HG03060 (cell line): ENCODE measurements around the gene SLC35D2.

Experiments
- ATAC-seq: cut with Tn5 transposase; IDR thresholded peaks from one replicate; pipeline ENCODE4 v1.9.1; 2021; ENCODE audit warnings: low read depth, moderate number of reproducible peaks; ENCODE audit not compliant: unreplicated experiment

SLC35D2 gene

DNA sequence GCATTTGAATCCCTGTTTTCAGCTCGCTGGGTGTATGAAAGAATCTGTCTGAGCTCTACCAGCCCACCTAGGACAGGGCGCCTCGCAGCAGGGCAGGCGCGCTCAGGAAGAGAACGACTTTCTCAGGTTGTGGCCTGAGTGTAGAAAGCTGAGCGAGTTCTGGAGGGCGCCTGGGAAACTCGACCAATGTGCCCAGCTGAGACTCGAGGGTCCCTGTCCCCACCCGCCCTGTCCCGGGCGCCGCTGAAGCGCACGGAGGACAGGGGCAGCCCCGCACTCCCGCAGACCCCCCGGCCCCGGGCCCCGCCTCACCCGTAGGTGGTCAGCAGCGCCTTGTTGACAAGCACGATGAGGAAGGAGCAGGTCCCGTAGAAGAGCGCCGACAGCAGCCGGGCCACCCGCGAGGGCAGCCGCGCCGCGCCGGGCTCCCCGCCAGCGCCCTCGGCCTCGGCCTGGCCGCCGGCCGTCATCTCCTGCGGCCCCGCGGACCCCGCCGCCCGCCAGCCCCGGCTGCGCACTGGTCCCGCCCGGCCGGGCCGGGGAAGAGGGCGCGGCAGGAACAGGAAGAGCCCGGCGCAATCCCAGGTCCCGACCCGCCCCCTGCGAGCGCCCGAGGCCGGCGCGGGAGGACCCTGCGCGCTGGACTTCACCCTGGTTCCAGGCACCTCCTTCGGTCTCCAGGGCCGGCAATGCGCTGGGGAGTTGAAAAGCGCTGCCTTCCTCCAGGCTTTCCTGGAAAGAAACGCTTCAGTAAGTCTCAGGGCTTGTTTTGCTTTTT is at the start of gene SLC35D2:
SLC35D2 (minus strand) TSS at position 547 of the 778 bp plus-strand sequence; CDS start at position 470, 77 bp downstream.
- no peak for ATAC-seq

DNA sequence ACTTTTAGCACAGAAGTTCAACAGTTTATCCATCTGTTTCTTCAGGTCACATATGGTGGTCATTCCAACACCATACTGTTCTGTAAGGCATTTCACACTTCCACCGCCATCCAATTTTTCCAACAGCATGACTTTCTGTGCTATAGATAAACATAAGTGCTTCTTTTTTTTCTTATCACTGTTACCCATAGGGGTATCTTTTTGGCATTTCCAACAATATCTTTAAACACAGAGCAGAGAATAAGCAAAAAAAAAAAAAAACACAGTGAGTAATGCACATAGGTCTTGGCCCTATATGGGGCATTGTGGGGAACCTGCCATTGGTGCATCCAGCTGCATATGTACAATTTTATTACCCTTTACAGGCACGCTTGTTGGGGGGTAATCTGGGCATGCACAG is 46.9 kb upstream of the SLC35D2 start:
- ATAC-seq: no peak

DNA sequence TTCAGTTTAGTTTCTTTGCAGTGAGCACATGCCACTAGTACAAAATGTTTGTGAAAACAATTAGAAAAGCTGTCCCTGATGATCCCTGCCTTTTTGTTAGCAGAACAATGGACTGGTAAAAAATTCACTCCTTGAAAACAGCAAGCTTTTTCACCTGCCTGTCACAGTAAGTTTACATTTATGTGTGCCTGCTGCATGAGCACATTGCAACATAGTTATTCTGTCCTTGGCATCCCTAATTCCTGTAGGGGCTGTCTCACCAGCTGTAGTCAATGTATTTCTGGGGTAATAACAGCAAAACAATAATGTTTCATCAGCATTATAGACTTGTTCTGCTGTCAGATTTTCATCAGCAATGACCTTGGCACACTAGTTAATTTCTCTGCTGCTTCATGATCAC is 46.2 kb upstream of the SLC35D2 start:
- ATAC-seq: no peak

DNA sequence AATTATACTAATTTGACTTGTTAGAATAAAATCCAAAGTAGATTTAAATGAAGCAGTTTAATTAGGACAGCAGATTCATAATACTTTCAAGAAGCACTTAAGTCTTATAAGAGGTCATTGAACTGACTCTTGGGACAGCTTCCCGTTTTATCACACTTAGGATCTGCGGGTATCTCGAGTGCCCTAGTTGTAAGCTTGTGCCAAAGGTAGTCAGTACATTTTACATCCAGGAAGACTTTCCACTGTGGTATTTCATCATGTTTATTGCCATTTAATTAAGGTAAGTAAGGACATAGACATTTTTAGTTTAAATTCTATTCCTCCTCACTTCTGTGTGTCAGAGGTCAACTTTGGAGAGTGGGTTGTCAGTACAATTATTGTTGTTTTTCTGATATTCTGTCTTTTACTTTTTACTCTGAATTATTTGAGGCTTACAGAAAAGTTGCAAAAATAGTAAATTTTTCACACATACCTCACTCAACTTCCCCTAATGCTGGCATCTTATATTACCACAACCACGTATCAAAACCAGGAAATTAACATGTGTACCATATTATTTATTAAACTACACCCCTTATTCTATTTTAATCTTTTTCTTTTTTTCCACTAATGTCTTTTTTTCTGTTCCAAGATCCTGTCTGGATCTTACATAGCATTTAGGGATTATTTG is 42.1 kb upstream of the SLC35D2 start:
- no peak for ATAC-seq

DNA sequence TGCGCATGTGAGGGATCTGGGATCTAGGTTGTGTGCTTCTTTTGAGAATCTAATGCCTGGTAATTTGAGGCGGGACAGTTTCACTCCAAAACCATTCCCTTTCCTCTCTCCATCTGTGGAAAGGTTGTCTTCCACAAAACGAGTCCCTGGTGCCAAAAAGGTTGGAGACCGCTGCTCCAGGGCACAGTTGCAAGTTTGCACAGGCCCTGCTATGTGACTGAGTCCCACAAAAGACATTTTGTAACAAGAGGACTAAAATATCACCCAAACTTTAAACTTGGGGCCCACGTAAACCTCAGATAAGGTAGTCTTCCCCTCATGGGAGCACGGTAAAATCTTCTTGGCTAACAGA is 40.5 kb upstream of the SLC35D2 start:
- no peak for ATAC-seq

DNA sequence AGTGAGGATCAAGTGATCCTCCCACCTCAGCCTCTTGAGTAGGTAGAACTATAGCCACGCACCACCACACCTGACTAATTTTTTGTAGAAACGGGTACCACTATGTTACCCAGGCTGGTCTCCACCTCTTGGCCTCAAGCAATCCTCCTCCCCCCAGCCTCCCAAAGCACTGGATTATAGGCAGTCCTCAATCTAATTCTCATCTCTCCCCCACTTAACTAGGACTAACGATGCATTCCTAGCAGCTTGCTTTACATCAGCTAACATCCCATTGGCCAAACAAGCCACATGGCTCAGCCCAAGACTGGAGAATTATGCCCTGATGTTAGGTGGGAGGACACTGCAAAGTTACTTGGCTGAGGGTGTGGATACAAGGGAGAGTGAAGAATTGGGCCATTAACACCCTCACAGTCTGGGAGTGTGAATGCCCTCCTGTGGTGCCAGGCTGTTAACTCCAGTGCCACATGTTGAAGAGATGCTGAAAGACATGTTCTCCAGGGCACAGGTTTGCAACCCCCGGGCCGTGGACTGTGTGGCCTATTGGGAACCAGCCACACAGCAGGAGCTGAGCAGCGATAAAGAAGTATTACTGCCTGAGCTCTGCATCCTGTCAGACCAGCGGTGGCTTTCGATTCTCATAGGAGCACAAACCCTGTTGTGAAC is 39.9 kb upstream of the SLC35D2 start:
- no peak for ATAC-seq

DNA sequence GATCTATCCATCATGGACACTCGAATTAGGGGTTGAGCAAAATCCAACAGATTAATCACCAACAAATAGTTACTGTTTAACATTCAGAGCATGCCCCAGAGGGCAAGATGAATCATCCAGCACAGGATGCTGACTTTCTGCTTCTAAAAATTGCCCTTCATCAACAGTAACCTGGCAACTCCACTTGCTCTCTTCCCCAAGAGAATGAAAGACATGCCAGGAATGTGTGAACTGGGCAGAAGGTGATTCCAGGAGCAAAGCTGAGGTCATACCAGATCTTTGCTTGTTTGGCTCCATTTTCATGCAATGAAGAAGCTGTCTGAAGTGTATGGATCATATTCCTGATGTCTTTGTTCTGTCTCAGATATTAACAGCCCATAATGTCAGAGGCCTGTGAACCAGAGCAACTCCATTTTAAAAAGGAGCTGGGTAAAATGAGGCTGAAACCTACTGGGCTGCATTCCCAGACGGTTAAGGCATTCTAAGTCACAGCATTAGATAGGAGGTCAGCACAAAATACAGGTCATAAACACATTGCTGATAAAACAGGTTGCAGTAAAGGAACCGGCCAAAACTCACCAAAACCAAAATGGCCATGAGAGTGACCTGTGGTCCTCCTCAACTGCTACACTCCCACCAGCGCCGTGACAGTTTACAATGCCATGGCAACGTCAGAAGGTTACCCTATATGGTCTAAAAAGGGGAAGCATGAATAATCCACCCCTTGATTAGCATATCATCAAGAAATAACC is 37.1 kb upstream of the SLC35D2 start:
- ATAC-seq: no peak

DNA sequence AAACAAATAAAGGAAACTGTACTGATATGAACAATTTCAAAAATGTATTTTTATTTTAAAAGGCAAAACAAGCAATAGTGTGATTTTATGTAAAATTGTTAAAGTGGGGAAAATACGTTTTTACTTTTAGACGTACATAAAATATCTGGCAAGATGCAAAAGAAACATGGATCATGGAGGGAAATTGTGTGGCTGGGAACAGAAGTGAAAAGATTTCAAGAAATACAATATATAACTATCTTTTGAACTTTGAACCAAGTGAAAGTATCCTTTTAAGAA is 36.1 kb upstream of the SLC35D2 start:
- ATAC-seq: no peak

DNA sequence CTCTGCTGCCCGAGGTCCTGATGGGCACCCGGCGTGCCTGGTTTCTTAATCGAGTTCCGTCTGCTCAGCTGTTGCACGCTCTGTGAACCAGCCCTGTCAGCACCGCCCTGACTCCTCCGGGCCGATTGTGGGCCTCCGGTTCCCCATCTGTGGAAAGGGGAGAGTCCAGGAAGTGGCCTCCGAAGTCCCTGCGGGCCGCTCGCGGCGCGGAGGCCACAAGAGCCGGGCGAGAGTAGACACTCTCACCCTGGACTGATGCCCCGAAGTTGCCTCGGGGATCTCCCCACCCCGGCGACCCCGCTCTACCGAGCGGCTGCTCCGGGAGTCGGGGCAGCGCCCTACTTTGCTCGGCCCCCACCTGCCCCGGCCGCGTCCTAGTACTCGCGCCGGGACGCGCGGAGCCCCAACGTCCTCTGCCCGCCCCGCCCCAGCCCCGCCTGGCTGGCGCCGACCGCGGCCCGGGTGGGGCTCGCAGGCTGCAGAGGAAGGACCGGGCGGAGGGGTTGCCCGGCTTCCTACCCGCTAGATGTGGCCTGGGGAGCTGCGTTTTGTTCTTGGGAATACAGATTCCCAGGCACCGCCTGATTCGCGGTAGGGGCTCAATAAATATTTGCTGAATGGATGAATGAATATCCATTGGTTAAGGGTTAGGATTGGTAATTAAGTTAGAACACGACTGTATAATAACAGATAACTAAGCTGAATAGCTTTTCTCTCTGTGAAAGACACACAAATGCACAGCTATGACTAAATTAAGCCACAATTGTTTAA is 35.6 kb upstream of the SLC35D2 start:
- ATAC-seq: peak; percentile 11

DNA sequence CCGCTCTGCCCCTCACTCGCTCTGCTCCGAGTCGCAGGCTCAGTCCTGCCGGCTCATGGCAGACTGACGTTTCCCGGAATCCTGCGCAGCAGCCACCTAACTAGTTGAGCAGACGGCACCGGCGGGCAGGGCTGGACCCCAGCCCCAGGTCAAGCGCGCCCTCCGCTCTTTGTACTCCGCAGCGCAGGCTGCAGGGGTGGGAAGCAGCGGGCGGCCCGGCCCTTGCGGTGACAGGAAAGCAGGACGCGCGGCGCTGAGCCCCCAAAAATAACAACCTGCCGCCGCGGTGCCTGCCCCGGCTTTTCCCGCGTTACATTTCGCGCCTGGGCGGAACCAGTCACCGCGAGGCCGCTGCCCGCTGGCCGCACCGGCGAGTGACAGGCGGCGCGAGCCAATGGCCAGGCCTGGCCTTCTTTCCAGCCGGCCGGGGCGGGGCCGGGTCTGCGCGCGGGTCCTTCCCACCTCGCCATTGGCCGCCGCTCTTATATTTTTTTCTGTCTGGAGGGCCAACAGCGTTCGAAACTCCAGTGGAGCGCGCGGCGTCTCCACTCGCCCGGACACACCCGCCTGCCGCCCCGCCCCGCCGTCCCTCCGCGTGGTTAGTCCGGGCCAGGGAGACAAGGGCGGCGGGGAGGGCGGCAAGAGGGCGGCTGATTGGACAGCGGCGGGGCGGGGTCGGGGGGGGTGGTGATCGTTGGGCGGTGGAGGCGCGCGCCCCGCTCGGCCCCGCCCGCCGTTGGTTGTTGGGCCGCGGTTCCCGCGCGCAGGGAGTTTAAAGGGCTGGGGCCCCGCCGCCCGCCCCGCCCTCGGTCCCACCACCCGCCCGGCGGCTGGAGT is 34.8 kb upstream of the SLC35D2 start, which contains the start of gene ZNF367:
ZNF367 (minus strand) TSS at position 288 of the 837 bp plus-strand sequence. CDS start 338 bp downstream, outside the sequence.
- ATAC-seq: peak; percentile 34

DNA sequence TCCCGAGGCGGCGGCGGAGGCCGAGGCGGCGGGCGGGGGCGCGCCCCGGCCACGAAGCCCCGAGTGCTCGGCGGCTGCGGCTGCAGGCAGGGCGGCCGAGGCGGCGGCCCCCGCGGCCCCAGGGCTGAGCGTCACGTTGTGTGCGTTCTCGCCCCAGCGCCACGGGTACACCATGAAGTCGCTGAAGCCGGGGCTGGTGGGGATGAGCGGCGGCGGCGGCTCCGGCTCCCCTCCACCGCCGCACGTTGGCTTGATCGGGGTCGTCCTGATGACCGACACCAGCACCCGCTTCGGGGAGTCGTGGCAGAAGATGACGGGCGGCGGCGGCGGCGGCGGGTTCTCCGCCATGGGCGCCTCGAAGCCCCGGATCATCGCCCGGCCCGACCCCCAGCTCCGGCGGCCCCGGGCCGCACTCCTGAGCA is 34.2 kb upstream of the SLC35D2 start:
- ATAC-seq: no peak

DNA sequence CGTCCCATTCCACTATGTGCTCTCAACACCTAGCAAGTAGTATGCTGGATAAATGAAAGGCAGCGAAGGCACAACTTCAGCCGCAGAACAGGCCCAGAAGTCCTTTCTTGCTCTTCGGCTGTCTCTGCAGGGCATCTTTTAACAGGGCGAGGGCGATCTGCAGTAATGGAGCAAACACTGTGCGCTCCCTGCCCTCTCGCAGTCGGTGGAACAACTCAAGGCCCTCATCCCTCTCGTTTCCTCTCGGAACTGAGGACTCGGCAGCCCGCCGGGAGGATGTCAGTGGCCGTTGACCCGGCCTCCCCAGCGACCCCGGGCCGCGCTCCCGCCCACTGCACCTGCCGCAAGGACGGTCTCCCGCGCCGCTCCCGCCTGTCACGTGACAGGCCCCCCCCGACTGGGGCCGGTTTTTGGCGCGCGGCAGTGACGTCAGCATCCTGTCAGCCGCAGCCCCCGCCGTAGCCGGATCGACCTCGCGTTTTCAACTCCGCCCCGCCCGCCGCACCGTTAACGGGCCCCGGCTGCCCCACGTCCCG is 33.6 kb upstream of the SLC35D2 start:
- ATAC-seq: no peak

DNA sequence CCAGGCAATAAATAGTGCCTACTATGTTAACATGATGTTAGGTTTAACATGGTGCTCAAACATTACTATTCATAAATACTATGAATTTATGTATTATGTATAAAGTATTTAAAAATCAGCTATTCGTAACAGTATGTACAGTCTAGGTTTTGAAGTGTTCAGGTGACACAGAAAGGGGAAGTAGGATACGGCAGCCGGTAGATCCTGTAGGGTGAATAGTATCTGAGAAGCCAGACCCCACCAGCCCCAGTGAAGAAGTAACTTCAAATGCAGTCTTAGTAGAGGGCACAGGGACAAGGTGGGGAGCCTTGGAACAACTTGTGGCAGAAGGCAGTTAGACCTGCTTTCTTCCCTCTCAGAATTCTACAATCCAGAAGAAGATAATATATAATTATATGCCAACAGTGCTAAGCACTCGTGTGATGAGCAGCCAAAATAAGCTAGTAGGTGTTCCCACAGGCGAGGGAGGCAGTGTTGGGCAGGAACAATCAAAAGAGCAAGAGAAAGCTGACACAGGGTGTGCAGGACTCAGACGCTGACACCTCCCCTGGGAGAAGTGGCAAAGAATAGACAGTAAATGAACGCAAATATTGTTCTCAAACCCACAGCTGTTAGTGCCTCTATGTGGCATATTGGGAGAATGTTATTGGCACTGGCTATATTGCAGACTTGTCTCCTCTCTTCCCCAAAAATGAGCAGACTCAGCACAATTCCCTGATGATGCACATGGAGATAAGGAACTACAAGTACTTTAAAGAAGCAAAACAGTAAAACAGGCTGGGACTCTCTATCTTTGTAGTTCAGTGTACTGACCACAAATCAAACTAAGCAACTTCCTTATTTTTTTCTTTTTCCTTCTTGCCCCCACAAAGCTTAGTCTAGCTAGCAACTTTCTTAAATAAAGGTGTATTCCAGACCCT is 30.1 kb upstream of the SLC35D2 start:
- ATAC-seq: no peak

DNA sequence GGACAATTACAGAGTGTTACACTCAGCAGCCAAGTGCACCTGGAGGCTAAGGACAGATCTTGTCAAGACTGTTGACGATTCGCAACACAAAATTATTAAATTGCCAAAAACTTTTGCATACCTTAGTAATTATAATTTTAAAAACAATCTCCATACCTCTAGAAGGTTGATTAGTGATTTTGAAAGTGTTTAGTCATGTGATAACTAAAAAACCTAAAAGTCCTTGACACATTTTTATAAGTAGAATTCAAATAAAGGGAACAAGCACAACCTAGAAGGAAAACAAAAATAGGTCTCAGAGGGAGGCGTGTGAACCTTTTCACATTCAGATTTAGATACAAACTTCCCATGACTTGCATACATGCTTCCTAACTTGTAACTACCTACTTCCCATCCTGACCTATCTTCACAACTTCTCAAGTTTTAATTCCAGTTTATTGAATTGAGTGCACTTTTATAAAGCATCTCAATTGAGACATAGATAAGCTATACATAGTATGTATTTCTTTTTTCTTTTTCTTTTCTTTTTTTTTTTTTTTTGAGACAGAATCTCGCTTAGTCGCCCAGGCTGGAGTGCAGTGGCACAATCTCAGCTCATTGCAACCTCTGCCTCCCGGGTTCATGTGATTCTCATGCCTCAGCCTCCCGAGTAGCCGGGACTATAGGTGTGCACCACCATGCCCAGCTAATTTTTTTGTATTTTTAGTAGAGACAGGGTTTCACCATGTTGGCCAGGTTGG is 28.8 kb upstream of the SLC35D2 start:
- ATAC-seq: no peak

DNA sequence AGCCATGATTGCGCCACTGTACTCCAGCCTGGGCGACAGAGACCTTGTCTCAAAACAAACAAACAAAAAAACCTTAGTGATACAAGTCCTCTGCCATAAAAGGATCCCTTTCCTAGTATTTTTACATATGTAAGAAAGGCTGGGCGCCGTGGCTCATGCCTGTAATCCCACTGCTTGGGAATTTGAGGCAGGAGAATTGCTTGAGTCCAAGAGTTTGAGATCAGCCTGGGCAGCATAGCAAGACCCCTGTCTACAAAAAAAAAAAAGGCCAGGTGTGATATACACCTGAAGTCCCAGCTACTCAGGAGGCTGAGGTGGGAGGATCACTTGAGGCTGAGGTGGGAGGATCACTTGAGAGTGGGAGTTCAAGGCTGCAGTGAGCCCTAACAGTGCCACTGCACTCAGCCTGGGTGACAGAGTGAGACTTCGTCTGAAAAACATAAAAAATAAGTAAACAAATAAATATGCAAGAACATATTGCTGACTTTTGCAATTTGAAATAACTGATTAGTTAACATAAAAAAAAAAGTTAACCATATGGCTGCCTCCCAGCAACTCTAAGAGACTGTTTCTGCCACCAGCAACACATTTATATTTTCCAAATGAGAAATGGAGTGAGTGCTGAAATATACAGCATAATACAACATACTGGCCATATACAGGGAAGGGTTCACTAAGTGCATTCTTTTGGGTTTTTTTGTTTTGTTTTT is 27.8 kb upstream of the SLC35D2 start:
- no peak for ATAC-seq

DNA sequence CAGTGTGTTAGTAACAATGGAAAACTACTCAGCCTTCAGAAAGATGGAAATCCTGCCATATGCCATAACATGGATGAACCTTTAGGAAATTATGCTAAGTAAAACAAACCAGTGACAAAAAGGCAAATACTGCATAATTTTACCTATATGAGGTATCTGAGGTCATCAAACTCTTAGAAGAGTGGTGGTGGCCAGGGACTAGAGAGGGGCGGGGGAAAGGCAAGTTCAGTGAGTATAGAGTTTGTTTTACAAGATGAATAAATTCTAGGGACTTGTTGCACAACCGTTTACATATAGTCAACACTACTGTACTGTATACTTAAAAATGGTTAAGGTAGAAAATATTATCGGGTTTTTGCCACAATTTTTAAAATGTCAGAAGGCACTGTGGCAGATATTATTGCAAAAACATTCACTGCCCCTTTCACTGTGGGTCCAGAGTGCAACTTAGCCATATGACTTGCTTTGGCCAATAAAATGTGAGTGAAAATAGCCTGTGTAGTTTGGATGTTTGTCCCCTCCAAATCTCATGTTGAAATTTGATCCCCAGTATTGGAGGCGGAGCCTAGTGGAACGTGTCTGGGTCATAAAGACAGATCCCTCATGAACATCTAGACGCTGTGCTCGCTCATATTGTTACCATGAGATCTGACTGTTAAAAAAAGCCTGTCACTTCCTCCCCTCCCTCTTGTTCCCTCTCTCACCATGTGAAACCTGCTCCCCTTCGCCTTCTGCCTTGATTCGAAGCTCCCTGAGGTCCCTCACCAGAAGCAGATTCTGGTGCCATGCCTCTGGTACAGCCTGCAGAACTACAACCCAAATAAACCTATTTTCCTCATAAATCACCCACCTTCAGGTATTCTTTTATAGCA is 25.1 kb upstream of the SLC35D2 start:
- ATAC-seq: no peak
